GM12873 (cell line): Measurements from ENCODE around the gene HSPA2.

Source experiments
- CTCF ChIP-seq: IDR thresholded peaks from 2 replicates; pipeline ENCODE4 v1.5.1; 2012; ENCODE audit warnings: low read depth, mild to moderate bottlenecking, moderate library complexity, low read length, control low read depth; ENCODE audit not compliant: insufficient read depth; ENCODE audit errors: missing control alignments

HSPA2 gene

GRCh38 chr14:64507376-64508156 is 33.0 kb upstream of the HSPA2 start:
- TF ChIP-seq CTCF = no peak

GRCh38 chr14:64508215-64508776 is 32.2 kb upstream of the HSPA2 start:
- TF ChIP-seq CTCF = no peak

- TF ChIP-seq CTCF = no peak
Measured at GRCh38 chr14:64509036-64509435, 31.5 kb upstream of the HSPA2 start.

- peak; percentile 89 for TF ChIP-seq CTCF
Measured at GRCh38 chr14:64510825-64511671, 29.5 kb upstream of the HSPA2 start.

GRCh38 chr14:64513271-64513670 is 27.3 kb upstream of the HSPA2 start:
- TF ChIP-seq CTCF = no peak

GRCh38 chr14:64515053-64515452 is 25.5 kb upstream of the HSPA2 start:
- TF ChIP-seq CTCF = no peak

GRCh38 chr14:64516969-64517368 is 23.6 kb upstream of the HSPA2 start:
- TF ChIP-seq CTCF = no peak
